Heart left ventricle (tissue), 13 donors: ENCODE data around the gene RDX.

ENCODE experiments used
- POLR2A ChIP-seq, 2 donors: fragments of 450-650 bp; IDR thresholded peaks; one replicate each; pipeline ENCODE4 v1.6.1; 2017; ENCODE audit warnings: antibody characterized with exemption in 2 of 2, mild to moderate bottlenecking in 2 of 2, moderate library complexity in 2 of 2
- TF ChIP-seq, protein P1 (sequence below), 12 donors: fragments of 200-600 bp; sonication (generic) in 4 of 12; IDR thresholded peaks; one replicate each; pipeline versions ENCODE4 v1.5.0 to v1.8.0; 2018 to 2022; ENCODE audit warnings: antibody characterized with exemption in 12 of 12, mild to moderate bottlenecking in 5 of 12
- donor health status: ischemic (EF 13 %, LVEDD 7.1; RV severe dilation, severe dysfunction).
- donor health status: DM: no; HTN: yes; CAD: no.
- donor health status: DM: no; HTN: no; CAD: no.
- donor health status: ischemic (EF 25% LVEDD 6.9; RV normal size, moderate dysfunction).
- donor health status: ischemic (EF 25% LVEDD 5.7; RV mildly dilated, moderate dysfunction).
- donor health status: ischemic (EF 35%, LVEDD 5.7; RV mildly dilated, moderate dysfunction).
- donor health status: nonischemic (EF 11% LVEDD 7.7; RV severe dilation, severe dysfunction).
- donor health status: DM: yes; HTN: yes; CAD: no.
- donor health status: PGD.
- donor health status: ischemic (EF 29% LVEDD 5.4; RV normal size, mild dysfunction).
- donor health status: nonischemic (EF 23%, LVEDD 6.1; RV moderate dilation, normal function).

DNA sequence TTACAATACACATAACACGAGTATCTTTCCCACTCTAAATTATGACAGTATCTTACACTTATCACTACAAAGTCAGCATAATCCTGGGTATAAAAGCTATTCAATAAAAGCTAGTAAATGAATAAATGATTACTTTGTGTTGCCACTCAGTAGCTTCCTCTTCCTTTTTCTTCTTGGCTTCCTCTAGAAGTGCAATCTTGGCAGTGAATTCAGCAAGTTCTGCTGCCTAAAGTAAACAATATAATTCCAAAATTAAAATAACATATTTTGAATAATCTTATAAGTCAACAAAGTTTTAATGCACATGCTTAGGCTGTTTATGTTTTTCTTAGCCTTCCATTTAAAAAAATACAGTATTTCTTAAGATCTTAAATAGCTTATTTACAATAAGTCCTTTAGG, 60.4 kb downstream of the RDX start:
- TF ChIP-seq, protein P1, sequence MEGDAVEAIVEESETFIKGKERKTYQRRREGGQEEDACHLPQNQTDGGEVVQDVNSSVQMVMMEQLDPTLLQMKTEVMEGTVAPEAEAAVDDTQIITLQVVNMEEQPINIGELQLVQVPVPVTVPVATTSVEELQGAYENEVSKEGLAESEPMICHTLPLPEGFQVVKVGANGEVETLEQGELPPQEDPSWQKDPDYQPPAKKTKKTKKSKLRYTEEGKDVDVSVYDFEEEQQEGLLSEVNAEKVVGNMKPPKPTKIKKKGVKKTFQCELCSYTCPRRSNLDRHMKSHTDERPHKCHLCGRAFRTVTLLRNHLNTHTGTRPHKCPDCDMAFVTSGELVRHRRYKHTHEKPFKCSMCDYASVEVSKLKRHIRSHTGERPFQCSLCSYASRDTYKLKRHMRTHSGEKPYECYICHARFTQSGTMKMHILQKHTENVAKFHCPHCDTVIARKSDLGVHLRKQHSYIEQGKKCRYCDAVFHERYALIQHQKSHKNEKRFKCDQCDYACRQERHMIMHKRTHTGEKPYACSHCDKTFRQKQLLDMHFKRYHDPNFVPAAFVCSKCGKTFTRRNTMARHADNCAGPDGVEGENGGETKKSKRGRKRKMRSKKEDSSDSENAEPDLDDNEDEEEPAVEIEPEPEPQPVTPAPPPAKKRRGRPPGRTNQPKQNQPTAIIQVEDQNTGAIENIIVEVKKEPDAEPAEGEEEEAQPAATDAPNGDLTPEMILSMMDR (IDR thresholded peaks at IDR 0.05), result no peak
- TF ChIP-seq POLR2A (IDR thresholded peaks at IDR 0.05), result no peak
